ENCODE data around the gene DUSP15.
"Not testable (repeated sequence)": the region's sequence is repeated elsewhere in the genome, so short reads cannot be mapped to it uniquely, and the experiment has no call there.

Gene DUSP15, protein sequence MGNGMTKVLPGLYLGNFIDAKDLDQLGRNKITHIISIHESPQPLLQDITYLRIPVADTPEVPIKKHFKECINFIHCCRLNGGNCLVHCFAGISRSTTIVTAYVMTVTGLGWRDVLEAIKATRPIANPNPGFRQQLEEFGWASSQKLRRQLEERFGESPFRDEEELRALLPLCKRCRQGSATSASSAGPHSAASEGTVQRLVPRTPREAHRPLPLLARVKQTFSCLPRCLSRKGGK

DNA sequence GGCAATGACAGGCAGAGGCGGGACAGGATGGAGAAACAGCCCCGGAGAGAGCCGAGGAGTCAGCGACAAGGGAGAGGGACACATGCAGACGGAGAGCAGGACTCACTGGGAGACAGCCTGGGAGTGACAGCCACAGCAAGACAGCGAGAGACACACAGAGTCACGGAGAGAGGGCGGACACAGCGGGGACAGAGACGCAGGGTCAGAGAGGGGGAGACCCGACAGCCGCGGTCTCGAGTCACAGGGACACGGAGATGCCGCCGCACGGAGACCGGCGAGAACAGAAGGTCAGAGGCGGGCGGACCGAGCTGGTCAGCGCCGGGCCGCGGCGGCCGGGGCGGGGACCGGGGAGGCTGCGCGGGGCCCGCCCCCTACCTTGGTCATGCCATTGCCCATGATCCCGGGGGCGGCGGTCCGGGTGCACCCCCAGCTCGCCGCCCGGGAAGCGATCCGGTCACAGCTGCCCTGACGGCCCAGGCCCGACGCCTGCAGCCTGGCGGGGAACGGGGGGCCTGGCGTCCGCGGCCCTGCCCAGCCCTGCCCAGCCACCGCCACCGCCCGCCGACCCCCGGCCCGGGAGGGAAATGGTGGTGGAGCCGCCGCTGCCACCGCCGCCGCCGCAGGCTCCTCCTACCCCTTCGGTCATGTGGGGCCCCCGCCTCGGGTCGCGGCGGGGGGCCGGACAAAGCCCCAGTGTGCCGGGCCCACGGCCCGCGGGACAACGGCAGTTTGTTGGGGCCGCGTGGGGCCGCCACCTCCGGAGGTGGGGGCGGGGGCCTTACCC is at the start of gene DUSP15, which contains the start of gene TTLL9:
TSS of gene DUSP15 (minus strand) at position 586 of the 784 bp plus-strand sequence. CDS start at position 396, 190 bp downstream.
TSS of gene TTLL9 (plus strand) at position 693 of the 784 bp plus-strand sequence. CDS start 493 bp downstream, outside the sequence.
- Histone ChIP-seq H3K9ac (ENCODE audit: low read depth, low read length) (peak within 1 kb of the TSS; percentile 66; the same call in 1 of the 2 replicates), H3K27ac (ENCODE audit: low read length) (no peak within 1 kb of the TSS), H3K27me3 (ENCODE audit: insufficient read depth, low read length) (peaks cover 45% of the 10 kb centered on the region), H3K4me3 (ENCODE audit: low read length) (peak within 1 kb of the TSS; percentile 63), H3K9me3 (ENCODE audit: insufficient read depth, low read depth, low read length) (no peaks in the 10 kb centered on the region), H3K4me1 (ENCODE audit: insufficient read depth, low read length) (no peaks in the 10 kb centered on the region), H3K36me3 (ENCODE audit: insufficient read depth, low read depth, low read length) (no peaks in the 10 kb centered on the region)

DNA sequence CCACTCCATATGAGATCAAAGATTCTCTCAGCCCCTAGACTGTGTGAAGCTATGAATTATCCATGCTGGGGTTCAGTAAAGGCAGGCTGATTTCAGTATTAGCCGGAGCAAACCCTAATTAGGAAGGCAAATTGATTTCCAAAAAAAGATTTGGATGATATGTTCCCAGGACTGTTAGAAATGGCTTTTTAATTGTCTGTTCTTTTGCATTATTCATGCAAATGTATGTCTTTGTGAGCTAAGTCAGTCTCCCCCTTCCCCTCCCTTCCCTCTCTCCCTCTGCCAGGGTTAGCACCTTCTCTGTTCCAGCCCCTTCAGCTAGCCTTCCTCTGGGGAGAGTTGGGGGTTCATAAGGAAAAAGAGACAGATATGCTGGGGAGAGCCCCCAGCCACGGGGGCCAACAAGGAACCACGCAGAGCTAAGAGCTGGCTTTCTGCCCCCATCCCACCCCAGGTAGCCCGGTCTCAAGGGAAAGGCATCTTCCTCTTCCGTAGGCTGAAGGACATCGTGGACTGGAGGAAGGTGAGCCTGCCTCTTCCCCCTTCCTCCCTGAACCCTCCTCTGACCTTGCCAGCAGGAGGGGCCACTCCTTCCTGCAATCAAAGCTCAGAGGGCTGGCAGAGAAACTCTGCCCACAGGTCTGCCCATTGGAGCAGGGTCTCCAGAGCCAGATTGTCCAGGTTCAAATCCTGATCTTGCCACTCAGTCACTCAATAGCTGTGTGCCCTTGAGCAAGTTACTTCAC is 49.3 kb upstream of the DUSP15 start:
- Histone ChIP-seq H3K4me3 (ENCODE audit: low read length) (no peak overlapping the region), H3K27me3 (ENCODE audit: insufficient read depth, low read length) (no peaks in the 10 kb centered on the region)

DNA sequence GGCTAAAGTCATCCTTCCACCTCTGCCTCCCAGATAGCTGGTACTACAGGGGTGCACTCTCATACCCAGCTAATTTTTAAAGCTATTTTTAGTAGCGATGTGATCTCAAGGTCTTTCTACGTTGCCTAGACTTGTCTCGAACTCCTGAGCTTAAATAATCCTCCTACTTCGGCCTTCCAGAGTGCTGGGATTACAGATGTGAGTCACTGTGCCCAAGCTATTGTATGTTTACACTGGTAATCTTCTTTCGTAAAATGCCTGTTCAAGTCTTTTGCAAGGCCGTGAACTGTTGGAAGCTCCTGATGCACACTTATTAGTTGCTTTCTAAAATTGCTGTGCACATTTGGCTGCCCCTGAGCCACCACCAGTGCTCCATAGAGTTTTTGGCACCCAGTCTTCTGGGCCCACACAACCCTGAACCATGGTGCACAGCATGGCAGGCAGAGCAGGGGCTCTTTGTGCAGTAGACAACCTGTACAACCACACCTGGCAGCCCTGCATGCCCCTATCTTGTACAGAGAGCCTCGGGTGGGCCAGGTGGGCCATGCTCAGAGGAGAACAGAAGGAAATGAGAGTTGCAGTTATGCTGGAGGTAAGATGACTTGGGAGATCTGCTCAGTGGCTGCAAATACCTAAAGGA is 48.3 kb upstream of the DUSP15 start:
- H3K4me1 ChIP-seq (ENCODE audit: insufficient read depth, low read length): peaks cover 14% of the 10 kb centered on the region; the same call in 1 of the 2 replicates
- H3K36me3 ChIP-seq (ENCODE audit: insufficient read depth, low read depth, low read length): no peaks in the 10 kb centered on the region
- no peaks in the 10 kb centered on the region for H3K9me3 ChIP-seq (ENCODE audit: insufficient read depth, low read depth, low read length)
- no peak overlapping the region for H3K9ac ChIP-seq (ENCODE audit: low read depth, low read length)
- no peak overlapping the region for H3K27ac ChIP-seq (ENCODE audit: low read length)
- no peaks in the 10 kb centered on the region for H3K27me3 ChIP-seq (ENCODE audit: insufficient read depth, low read length)
- no peak overlapping the region for H3K4me3 ChIP-seq (ENCODE audit: low read length)

More for the DNA sequence above, 49.3 kb upstream of the DUSP15 start:
- Histone ChIP-seq H3K9ac (ENCODE audit: low read depth, low read length) (no peak overlapping the region), H3K36me3 (ENCODE audit: insufficient read depth, low read depth, low read length) (no peaks in the 10 kb centered on the region), H3K9me3 (ENCODE audit: insufficient read depth, low read depth, low read length) (no peaks in the 10 kb centered on the region), H3K27ac (ENCODE audit: low read length) (no peak overlapping the region), H3K4me1 (ENCODE audit: insufficient read depth, low read length) (peaks cover 9% of the 10 kb centered on the region; the same call in 1 of the 2 replicates)

DNA sequence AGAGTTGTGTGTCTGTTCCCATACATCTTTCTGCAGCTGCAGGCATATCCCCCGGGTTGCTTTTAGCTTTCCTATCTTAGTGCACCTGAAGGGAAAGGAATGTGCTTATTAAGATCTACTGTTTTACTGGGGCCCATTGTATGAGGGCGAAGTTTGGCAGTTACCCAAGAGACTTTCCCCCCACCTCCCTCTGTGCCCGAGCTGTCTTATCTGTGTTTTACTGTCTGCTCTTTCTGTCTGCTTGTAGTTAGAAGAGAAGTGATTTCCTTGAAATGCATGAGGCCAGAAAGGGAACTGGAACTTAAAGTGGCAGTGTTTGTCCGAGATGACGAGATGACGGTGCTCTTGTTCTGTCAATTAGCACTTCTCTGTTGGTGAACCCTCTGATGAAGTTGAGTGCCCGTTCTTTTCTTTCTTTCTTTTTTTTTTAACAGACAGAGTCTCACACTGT is 47.7 kb upstream of the DUSP15 start:
- not testable (repeated sequence) for H3K9me3 ChIP-seq (ENCODE audit: insufficient read depth, low read depth, low read length); H3K36me3 ChIP-seq (ENCODE audit: insufficient read depth, low read depth, low read length); H3K9ac ChIP-seq (ENCODE audit: low read depth, low read length); H3K4me3 ChIP-seq (ENCODE audit: low read length); H3K27ac ChIP-seq (ENCODE audit: low read length); H3K27me3 ChIP-seq (ENCODE audit: insufficient read depth, low read length)
- peaks cover 14% of the 10 kb centered on the region; the same call in 1 of the 2 replicates for H3K4me1 ChIP-seq (ENCODE audit: insufficient read depth, low read length)

DNA sequence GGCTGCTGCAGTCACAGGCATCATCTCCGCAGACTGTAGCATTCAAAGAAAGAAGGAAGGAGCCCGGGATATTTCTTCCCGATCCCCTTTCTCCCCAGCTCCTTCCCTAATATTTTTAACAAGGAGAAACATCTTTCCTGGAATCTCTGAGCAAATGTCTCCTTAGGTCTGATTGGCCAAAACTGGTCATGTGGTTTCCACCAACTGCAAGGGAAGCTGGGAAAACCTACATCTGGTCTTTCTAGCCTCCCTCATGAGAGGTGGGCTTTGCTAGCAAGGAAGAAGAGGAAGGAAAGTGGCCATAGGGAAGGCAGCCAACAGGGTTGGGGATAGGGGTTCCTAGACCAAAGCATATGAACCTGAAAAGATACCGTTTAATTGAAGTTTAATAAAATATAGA is 46.4 kb upstream of the DUSP15 start:
- no peak overlapping the region for H3K9ac ChIP-seq (ENCODE audit: low read depth, low read length)
- no peaks in the 10 kb centered on the region for H3K9me3 ChIP-seq (ENCODE audit: insufficient read depth, low read depth, low read length)
- no peaks in the 10 kb centered on the region for H3K27me3 ChIP-seq (ENCODE audit: insufficient read depth, low read length)
- peaks cover 20% of the 10 kb centered on the region; the same call in 1 of the 2 replicates for H3K4me1 ChIP-seq (ENCODE audit: insufficient read depth, low read length)
- H3K36me3 ChIP-seq (ENCODE audit: insufficient read depth, low read depth, low read length): no peaks in the 10 kb centered on the region
- H3K4me3 ChIP-seq (ENCODE audit: low read length): no peak overlapping the region
- no peak overlapping the region for H3K27ac ChIP-seq (ENCODE audit: low read length)

DNA sequence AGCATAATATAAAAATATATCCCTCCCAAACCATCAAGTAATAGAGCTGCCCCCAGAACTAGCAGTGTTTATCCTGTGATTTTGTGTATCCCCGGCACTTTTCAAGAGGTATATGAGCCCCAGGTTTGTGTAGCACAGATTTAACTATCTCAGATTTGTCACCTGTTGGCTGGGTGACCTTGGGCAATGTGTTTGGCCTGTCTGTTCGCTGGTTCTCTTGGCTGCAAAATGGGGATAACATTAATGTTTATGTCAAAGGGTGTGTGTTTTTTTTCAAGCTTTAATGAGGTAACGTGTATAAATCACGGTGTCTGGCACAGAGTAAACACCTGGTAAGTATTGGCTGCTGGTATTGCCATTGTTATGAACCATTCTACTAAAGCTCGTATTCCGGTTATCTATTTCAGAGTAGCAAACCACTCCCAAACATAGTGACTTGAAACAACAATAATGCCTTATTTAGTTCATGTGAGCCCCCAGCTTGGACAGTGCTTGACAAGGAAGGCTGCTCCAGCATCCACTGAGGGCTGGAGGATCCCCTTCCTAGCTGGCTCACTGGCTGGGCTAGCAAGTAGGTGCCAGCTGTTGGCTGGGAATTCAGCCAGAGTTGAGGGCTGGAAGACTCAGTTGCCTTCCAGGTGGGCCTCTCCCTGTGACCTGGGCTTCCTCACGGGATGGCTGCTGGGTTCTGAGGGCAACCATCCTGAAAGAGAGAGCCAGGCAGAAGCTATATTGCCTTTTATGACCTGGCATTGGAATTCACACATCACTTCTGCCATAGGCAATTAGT is 45.4 kb upstream of the DUSP15 start:
- no peaks in the 10 kb centered on the region for H3K27me3 ChIP-seq (ENCODE audit: insufficient read depth, low read length)
- no peak overlapping the region for H3K4me3 ChIP-seq (ENCODE audit: low read length)
- H3K9me3 ChIP-seq (ENCODE audit: insufficient read depth, low read depth, low read length): no peaks in the 10 kb centered on the region
- peaks cover 25% of the 10 kb centered on the region; the same call in 1 of the 2 replicates for H3K4me1 ChIP-seq (ENCODE audit: insufficient read depth, low read length)
- no peaks in the 10 kb centered on the region for H3K36me3 ChIP-seq (ENCODE audit: insufficient read depth, low read depth, low read length)
- H3K27ac ChIP-seq (ENCODE audit: low read length): no peak overlapping the region
- no peak overlapping the region for H3K9ac ChIP-seq (ENCODE audit: low read depth, low read length)

DNA sequence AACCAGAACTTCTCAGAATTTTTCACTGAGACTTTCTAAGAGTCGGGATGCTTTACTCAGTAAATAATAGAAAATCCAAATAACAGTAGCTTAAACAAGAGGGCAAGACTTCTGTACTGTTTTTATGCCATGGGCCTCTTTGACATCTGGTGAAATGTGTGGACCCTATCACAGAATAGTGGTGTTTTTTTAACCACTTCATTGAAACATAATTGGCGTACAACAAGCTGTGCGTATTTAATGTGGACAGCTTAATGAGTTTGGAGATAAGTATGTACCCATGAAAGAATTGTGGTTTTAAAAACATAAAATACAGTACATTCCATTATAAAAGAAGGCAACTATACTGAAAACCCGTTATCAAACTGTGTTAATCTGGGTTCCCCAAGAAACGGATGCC is 43.8 kb upstream of the DUSP15 start:
- no peaks in the 10 kb centered on the region for H3K9me3 ChIP-seq (ENCODE audit: insufficient read depth, low read depth, low read length)
- H3K36me3 ChIP-seq (ENCODE audit: insufficient read depth, low read depth, low read length): no peaks in the 10 kb centered on the region
- no peak overlapping the region for H3K27ac ChIP-seq (ENCODE audit: low read length)
- H3K9ac ChIP-seq (ENCODE audit: low read depth, low read length): no peak overlapping the region
- peaks cover 16% of the 10 kb centered on the region; the same call in 1 of the 2 replicates for H3K4me1 ChIP-seq (ENCODE audit: insufficient read depth, low read length)
- H3K4me3 ChIP-seq (ENCODE audit: low read length): no peak overlapping the region
- no peaks in the 10 kb centered on the region for H3K27me3 ChIP-seq (ENCODE audit: insufficient read depth, low read length)

DNA sequence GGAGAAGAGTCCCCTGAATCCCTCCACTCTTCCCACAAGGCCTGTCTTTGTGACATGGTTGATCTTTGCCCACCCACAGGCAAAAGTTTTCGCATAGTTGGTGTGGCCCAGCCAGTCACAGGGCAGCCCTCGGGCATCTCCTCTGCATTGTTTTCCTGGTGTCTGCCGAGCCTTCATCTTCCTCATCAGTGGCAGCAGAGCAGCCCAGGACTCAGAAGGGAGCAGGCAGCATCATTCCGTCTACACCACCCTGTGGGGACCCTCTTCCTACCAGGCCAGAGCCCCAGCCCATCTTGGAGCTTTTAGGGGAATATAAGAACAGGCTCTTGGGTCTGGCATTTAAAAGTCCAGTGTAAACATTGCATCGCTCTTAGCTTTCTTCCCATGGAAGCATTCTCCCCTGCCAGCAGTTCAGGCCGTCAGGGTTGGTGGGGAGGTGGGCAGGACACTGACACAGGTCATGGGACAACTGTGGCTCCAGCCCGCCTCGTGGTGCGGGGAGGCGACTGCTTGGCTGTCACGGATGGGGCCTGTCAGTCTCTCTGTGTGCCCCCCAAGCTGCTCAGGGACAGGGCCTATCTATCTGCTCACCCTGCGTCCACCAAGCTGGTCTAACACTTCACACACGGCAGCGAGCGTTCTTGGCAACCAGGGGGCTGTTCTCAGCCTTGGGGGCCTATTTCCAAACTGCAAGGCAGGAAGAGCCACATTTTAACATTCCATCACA is 43.3 kb upstream of the DUSP15 start:
- Histone ChIP-seq H3K36me3 (ENCODE audit: insufficient read depth, low read depth, low read length) (no peaks in the 10 kb centered on the region), H3K4me1 (ENCODE audit: insufficient read depth, low read length) (peaks cover 16% of the 10 kb centered on the region; the same call in 1 of the 2 replicates), H3K27ac (ENCODE audit: low read length) (no peak overlapping the region), H3K4me3 (ENCODE audit: low read length) (no peak overlapping the region), H3K9ac (ENCODE audit: low read depth, low read length) (no peak overlapping the region), H3K9me3 (ENCODE audit: insufficient read depth, low read depth, low read length) (no peaks in the 10 kb centered on the region), H3K27me3 (ENCODE audit: insufficient read depth, low read length) (no peaks in the 10 kb centered on the region)

DNA sequence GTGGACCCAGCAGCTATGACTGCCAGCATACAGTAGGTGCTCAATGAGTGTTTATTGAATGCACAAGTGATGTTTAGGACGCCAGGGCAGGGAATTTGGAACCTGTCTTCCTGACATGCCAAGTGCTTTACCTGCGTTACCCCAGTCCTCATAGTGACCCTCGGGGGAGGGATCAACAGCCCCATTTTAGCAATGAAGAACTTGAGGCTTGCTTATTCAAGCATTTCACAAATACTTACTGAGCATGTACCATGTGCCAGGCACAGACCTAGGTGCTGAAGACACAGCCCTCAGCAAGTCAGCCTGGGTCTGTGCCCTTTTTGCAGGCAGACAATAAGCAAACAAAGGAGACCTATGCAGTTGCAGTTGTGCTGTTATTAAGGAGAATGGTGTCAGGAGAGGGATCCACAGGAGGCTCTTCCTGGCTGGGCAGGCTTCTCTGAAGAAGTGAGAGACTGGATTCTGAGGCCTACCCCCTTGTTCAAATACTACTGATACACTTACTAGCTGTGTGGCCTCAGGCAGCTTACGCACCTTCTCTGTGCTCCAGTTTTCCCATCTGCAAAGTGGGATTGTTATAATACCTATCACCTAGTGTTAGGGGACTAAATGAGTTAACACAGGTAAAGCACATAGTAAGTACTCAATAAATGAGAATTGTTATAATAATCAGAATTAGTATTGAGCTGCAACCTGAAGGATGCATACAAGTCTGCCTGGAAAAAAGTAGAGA is 39.9 kb upstream of the DUSP15 start:
- H3K4me1 ChIP-seq (ENCODE audit: insufficient read depth, low read length): peaks cover 21% of the 10 kb centered on the region; the same call in 1 of the 2 replicates
- no peaks in the 10 kb centered on the region for H3K27me3 ChIP-seq (ENCODE audit: insufficient read depth, low read length)
- no peaks in the 10 kb centered on the region for H3K36me3 ChIP-seq (ENCODE audit: insufficient read depth, low read depth, low read length)
- H3K4me3 ChIP-seq (ENCODE audit: low read length): no peak overlapping the region
- H3K27ac ChIP-seq (ENCODE audit: low read length): no peak overlapping the region
- H3K9me3 ChIP-seq (ENCODE audit: insufficient read depth, low read depth, low read length): no peaks in the 10 kb centered on the region
- H3K9ac ChIP-seq (ENCODE audit: low read depth, low read length): no peak overlapping the region

All from iPS-20b (cell line).